ENCODE results near the gene SEC61A2.

GRCh38 chr10:12208460-12208859, 79.0 kb downstream of the SEC61A2 start:
- TF ChIP-seq CTCF (IDR thresholded peaks at IDR 0.05) = no peak
- TF ChIP-seq ZSCAN20 (CRISPR knock-in tag; IDR thresholded peaks at IDR 0.05) = no peak
- TF ChIP-seq EP300 (IDR thresholded peaks at IDR 0.05) = no peak
- TF ChIP-seq MAFK (IDR thresholded peaks at IDR 0.05; ENCODE audit: partially characterized antibody) = no peak
- no peak for TF ChIP-seq POLR2AphosphoS2 (conservative IDR thresholded peaks at IDR 0.05; ENCODE audit: low read length)
- no peak for TF ChIP-seq ZFP36 (IDR thresholded peaks at IDR 0.05; ENCODE audit: borderline replicate concordance, partially characterized antibody)
- TF ChIP-seq HOXB13 (CRISPR knock-in tag; IDR thresholded peaks at IDR 0.05; ENCODE audit: low read depth) = no peak
- TF ChIP-seq CEBPB (IDR thresholded peaks at IDR 0.05) = no peak
- no peak for TF ChIP-seq REST (IDR thresholded peaks at IDR 0.05)
